Stomach (tissue), 9 donors: ENCODE data around the gene ACACA. TPM values are rescaled to one million over a fixed set of nuclear protein-coding genes. Genes with fewer than 3 reads are reported as not detected.
A peak's percentile ranks its signal among the peaks of the same experiment; 100 is the strongest.
"Not testable (repeated sequence)": the region's sequence is repeated elsewhere in the genome, so short reads cannot be mapped to it uniquely, and the experiment has no call there.

Experiments used
- DNase-seq, 2 donors: peaks; one replicate each; pipeline versions ENCODE4 v3.0.0 to v3.0.0-alpha.2; 2013 to 2019
- H3K27ac ChIP-seq, 5 donors: fragments of 200-600 bp in 4 of 5; sonication (generic) in 4 of 5; one replicate each; pipeline ENCODE4 v1.5.1; 2013 to 2019; ENCODE audit warnings: mild to moderate bottlenecking in 1 of 5, moderate library complexity in 1 of 5
- H3K27me3 ChIP-seq, 3 donors: fragments of 200-600 bp; sonication (generic); one replicate each; pipeline ENCODE4 v1.5.1; 2017 to 2019; ENCODE audit warnings: mixed run types in 1 of 3
- H3K36me3 ChIP-seq, 4 donors: fragments of 200-600 bp; sonication (generic); 1 replicate in 3 of 4; 2 replicates in 1 of 4; pipeline ENCODE4 v1.5.1; 2016 to 2019
- H3K4me1 ChIP-seq, 4 donors: fragments of 200-600 bp; sonication (generic); one replicate each; pipeline ENCODE4 v1.5.1; 2016 to 2019
- H3K4me3 ChIP-seq, 4 donors: fragments of 200-600 bp; sonication (generic) in 3 of 4; one replicate each; pipeline ENCODE4 v1.5.1; 2016 to 2019; ENCODE audit warnings: mild to moderate bottlenecking in 1 of 4
- H3K9me3 ChIP-seq, 4 donors: fragments of 200-600 bp; sonication (generic); one replicate each; pipeline ENCODE4 v1.5.1; 2016 to 2019
- EP300 ChIP-seq: sonication (generic); formaldehyde crosslinking; IDR thresholded peaks from one replicate; pipeline ENCODE4 v1.6.1; 2017; ENCODE audit warnings: antibody characterized with exemption
- POLR2A ChIP-seq, 4 donors: fragments of 450-650 bp; IDR thresholded peaks; one replicate each; pipeline ENCODE4 v1.6.1; 2016; ENCODE audit warnings: antibody characterized with exemption in 4 of 4, control low read depth in 2 of 4, mild to moderate bottlenecking in 1 of 4, moderate library complexity in 1 of 4
- POLR2AphosphoS5 ChIP-seq, 3 donors: sonication (generic); formaldehyde crosslinking; IDR thresholded peaks; one replicate each; pipeline ENCODE4 v1.6.1; 2016; ENCODE audit warnings: antibody characterized with exemption in 3 of 3
- WGBS, 5 donors: extraction: QIAGEN DNeasy Blood & Tissue Kit in 3 of 5; methylation state at CpG; one replicate each; pipeline versions ENCODE4 v1.1.5 to v1.1.7; 2013 to 2018; 5-methylcytosine and 5-hydroxymethylcytosine counted together
- intact Hi-C: fragments of 100-400 bp; cut with DNase I; formaldehyde crosslinking; loops from one replicate; pipeline ENCODE4 v1.15.1; 2023; ENCODE audit warnings: low total_unique reads
- polyA plus RNA-seq, 3 donors: library from polyadenylated mRNA; stranded (reverse); fragments of 200-250 nt; gene quantifications; one replicate each; pipeline ENCODE4 v1.2.3, GENCODE V29; 2013
- total RNA-seq, 5 donors: library from RNA; depleted of rRNA; stranded (reverse); fragments of >200 nt; gene quantifications; one replicate each; pipeline versions ENCODE4 v1.1.0 to v1.2.3, GENCODE V29; 2014 to 2016
- TF ChIP-seq, protein P1 (sequence below), 7 experiments: fragments of 450-650 bp in 4 of 7; fragments of 200-600 bp in 3 of 7; sonication (generic) in 3 of 7; IDR thresholded peaks; one replicate each; pipeline ENCODE4 v1.5.1; 2016 to 2019; ENCODE audit warnings: antibody characterized with exemption in 7 of 7, control low read depth in 2 of 7, mild to moderate bottlenecking in 1 of 7
- donor health status: healthy with polysubstance abuse.
- donor health status: Bipolar disorder and iron deficiency.
- donor health status: healthy.

Gene ACACA
- total and polyA plus RNA-seq, 8 donors = 9.9 to 59.8 (median 27.7) TPM

DNA sequence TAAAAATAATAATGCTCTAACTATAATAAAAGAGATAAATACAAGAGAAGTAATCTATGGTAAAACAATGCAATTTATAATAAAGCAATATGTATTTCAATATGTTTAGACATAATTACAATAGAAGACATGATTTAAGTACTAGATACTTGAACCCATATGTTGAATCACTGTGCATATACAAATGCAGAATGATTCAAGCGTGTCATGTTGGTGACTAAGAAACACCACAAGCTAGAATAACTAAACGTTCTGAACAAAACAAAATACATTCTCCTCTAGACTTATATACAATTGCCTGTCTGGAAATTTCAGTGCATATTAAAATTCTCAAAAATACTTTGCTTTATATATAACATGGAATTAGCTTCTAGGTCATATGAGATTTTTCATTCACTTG, 11.2 kb upstream of the ACACA start:
- TF ChIP-seq, protein P1, sequence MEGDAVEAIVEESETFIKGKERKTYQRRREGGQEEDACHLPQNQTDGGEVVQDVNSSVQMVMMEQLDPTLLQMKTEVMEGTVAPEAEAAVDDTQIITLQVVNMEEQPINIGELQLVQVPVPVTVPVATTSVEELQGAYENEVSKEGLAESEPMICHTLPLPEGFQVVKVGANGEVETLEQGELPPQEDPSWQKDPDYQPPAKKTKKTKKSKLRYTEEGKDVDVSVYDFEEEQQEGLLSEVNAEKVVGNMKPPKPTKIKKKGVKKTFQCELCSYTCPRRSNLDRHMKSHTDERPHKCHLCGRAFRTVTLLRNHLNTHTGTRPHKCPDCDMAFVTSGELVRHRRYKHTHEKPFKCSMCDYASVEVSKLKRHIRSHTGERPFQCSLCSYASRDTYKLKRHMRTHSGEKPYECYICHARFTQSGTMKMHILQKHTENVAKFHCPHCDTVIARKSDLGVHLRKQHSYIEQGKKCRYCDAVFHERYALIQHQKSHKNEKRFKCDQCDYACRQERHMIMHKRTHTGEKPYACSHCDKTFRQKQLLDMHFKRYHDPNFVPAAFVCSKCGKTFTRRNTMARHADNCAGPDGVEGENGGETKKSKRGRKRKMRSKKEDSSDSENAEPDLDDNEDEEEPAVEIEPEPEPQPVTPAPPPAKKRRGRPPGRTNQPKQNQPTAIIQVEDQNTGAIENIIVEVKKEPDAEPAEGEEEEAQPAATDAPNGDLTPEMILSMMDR (IDR thresholded peaks at IDR 0.05) = no peak
- TF ChIP-seq POLR2A (IDR thresholded peaks at IDR 0.05) = no peak
- no peaks in the 10 kb centered on the region for H3K4me1 ChIP-seq
- no peaks in the 10 kb centered on the region for H3K9me3 ChIP-seq
- H3K36me3 ChIP-seq = peaks cover 22 to 93% (median 86%) of the 10 kb centered on the region in 4 donors
- no peak overlapping the region for H3K4me3 ChIP-seq
- intact Hi-C loops = no loop called here
- DNase-seq = no peak
- H3K27me3 ChIP-seq = no peaks in the 10 kb centered on the region
- 72 to 83% (median 81%) methylated on average over 2 of the region's 2 CpGs for whole genome bisulfite sequencing, 5 donors
- H3K27ac ChIP-seq = no peak overlapping the region

DNA sequence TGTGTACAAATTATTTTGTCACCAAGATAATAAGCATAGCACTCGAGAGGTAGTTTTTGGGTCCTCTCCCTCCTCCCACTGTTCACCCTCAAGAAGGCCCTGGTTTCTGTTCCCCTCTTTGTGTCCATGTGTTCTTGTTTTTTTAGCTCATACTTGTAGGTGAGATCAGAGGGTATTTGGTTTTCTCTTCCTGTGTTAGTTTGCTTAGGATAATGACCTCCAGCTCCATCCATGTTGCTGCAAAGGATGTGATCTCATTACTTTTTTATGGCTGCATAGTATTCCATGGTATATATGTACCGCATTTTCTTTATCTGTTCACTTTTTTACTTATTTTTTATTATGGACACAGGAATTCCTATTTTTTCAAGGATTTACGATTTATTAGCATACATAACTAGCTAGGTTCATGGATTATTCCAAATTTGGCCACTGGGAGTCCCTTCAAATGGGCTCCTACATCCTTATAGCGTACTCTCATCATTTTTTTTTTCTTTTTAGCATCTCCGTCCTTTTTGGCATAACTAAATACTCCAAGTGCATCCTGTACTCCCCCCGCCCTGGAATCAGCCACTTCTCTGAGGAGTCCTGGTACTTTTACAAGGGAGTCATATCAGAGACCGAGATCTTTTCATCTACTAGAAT, 7.4 kb upstream of the ACACA start:
- H3K27me3 ChIP-seq = no peaks in the 10 kb centered on the region
- H3K4me1 ChIP-seq = peaks cover 0 to 3% (median 0%) of the 10 kb centered on the region in 4 donors
- WGBS, 5 donors = 91 to 97% (median 95%) methylated on average over 7 of the region's 7 CpGs
- intact Hi-C loops = no loop called here
- no peak overlapping the region for H3K4me3 ChIP-seq
- no peak for DNase-seq
- no peaks in the 10 kb centered on the region for H3K9me3 ChIP-seq
- H3K36me3 ChIP-seq = peaks cover 14 to 86% (median 79%) of the 10 kb centered on the region in 4 donors
- H3K27ac ChIP-seq = no peak overlapping the region
- TF ChIP-seq, protein P1 (IDR thresholded peaks at IDR 0.05) = no peak
- TF ChIP-seq POLR2AphosphoS5 (IDR thresholded peaks at IDR 0.05) (no peak), POLR2A (IDR thresholded peaks at IDR 0.05) (no peak), EP300 (no peak)

DNA sequence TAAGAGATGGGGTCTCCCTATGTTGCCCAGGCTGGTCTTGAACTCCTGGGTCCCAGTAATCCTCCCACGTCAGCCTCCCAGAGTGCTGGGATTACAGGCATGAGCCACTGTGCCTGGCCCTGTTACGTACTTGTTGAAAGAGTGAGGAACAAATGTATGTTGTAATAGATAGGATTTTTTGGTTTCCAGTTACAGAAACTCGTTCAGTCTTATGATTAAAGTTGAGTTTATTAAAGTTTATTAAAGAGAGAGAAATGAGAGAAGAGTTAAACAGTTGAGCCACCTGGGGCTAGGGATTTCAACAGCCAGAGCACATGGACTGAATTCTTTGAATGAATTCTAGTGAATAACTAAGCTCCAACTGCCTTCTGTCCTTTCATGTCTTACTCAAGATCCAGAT, 3.7 kb upstream of the ACACA start:
- DNase-seq = no peak
- Histone ChIP-seq H3K4me3 (no peak overlapping the region), H3K27ac (no peak overlapping the region), H3K9me3 (no peaks in the 10 kb centered on the region), H3K36me3 (peaks cover 4 to 54% (median 48%) of the 10 kb centered on the region in 4 donors), H3K4me1 (peaks cover 10 to 31% (median 22%) of the 10 kb centered on the region in 4 donors), H3K27me3 (no peaks in the 10 kb centered on the region)
- 81 to 93% (median 88%) methylated on average over 3 of the region's 3 CpGs for WGBS, 5 donors
- intact Hi-C loops = no loop called here
- TF ChIP-seq POLR2A (IDR thresholded peaks at IDR 0.05) (no peak), EP300 (no peak), POLR2AphosphoS5 (IDR thresholded peaks at IDR 0.05) (no peak)

DNA sequence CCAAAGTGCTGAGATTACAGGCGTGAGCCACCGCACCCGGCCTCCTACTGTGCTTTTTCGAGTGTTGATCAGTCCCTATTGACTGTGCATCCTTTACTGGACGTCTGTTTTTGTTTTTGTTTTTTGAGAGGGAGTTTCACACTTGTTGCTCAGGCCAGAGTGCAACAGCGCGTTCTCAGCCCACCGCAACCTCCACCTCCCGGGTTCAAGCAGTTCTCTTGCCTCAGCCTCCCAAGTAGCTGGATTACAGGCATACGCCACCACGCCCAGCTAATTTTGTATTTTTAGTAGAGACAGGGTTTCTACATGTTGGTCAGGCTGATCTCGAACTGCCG, 1.5 kb upstream of the ACACA start:
- peaks cover 0 to 31% (median 25%) of the 10 kb centered on the region in 4 donors for H3K36me3 ChIP-seq
- H3K9me3 ChIP-seq, H3K27me3 ChIP-seq, intact Hi-C loops, DNase-seq: not testable (repeated sequence)
- H3K4me3 ChIP-seq = peak overlapping the region in 1 of 4 donors; percentile 82
- 90 to 96% (median 92%) methylated on average over 13 of the region's 13 CpGs for WGBS, 5 donors
- peaks cover 12 to 44% (median 34%) of the 10 kb centered on the region in 4 donors for H3K4me1 ChIP-seq
- peak overlapping the region in 4 of 5 donors; percentile 91 to 98 (median 94) for H3K27ac ChIP-seq

DNA sequence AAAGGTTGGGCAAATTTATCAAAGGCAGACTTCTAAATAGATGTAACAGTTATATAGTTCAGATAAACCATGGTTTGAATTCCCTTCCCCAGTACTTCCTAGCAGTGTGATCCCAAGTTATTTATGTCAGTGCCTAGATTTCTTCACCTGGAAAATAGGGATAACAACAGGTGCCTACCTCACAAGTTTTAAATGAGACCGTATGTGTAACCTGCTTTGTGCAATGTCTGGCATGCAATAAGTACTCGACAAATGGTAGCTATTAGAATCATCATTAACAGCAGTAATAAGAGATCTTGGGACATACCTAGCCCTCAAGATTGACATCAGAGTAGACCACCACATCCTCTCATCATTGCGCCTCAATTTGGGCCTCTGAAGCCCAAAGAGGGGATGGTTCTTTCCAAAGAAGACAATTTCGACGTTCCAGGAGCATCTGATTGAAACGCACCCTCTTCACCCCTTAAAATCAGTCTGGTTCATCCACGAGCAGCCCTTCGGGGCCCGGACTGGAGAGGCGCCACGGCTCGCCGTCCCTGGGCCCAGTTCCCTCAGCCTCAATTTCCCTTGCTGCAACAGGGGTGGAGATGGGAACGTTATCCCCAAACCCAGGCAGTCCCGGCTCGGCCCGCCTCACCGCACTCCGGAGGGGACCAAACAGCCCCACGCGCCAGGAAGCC, 541 bp downstream of the ACACA start:
- DNase-seq = no peak
- Histone ChIP-seq H3K9me3 (no peaks in the 10 kb centered on the region), H3K27me3 (no peaks in the 10 kb centered on the region), H3K4me3 (peak overlapping the region; percentile 65 to 82 (median 77)), H3K36me3 (peaks cover 0 to 11% (median 5%) of the 10 kb centered on the region in 4 donors), H3K4me1 (peaks cover 12 to 44% (median 34%) of the 10 kb centered on the region in 4 donors), H3K27ac (peak overlapping the region; percentile 91 to 98 (median 94))
- WGBS, 5 donors = 0 to 1% (median 0%) methylated on average over 15 to 21 of the region's 21 CpGs
- intact Hi-C loops = no loop called here
- TF ChIP-seq POLR2A (IDR thresholded peaks at IDR 0.05) (no peak), POLR2AphosphoS5 (IDR thresholded peaks at IDR 0.05) (no peak), EP300 (no peak)
- TF ChIP-seq, protein P1 (IDR thresholded peaks at IDR 0.05) = no peak

DNA sequence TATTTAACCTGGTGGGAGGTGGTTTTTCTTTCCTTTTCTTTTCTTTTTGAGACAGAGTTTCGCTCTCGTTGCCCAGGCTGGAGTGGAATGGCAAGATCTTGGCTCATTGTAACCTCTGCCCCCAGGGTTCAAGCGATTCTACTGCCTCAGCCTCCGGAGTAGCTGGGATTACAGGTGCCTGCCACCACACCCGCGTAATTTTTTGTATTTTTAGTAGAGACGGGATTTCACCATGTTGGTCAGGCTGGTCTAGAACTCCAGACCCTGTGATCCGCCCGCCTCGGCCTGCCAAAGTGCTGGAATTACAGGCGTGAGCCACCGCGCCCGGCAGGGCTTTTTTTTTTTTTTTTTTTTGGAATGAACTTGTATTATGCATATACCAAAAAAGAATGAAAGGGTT, 1.1 kb downstream of the ACACA start:
- intact Hi-C loops, DNase-seq, H3K27me3 ChIP-seq, H3K36me3 ChIP-seq, H3K9me3 ChIP-seq: not testable (repeated sequence)
- Histone ChIP-seq H3K4me1 (peaks cover 12 to 44% (median 34%) of the 10 kb centered on the region in 4 donors), H3K4me3 (peak overlapping the region in 3 of 4 donors; percentile 73 to 82 (median 81)), H3K27ac (peak overlapping the region in 3 of 5 donors; percentile 91 to 98 (median 95))
- 30 to 48% (median 45%) methylated on average over 14 of the region's 14 CpGs for whole genome bisulfite sequencing, 5 donors
